GM18870 (cell line): ENCODE results near the gene RLN3.
"Not testable (repeated sequence)": the region's sequence is repeated elsewhere in the genome, so short reads cannot be mapped to it uniquely, and the experiment has no call there.

Experiments
- ATAC-seq: cut with Tn5 transposase; IDR thresholded peaks from one replicate; pipeline ENCODE4 v1.9.1; 2021; ENCODE audit warnings: moderate library complexity; ENCODE audit not compliant: unreplicated experiment

The RLN3 gene

DNA sequence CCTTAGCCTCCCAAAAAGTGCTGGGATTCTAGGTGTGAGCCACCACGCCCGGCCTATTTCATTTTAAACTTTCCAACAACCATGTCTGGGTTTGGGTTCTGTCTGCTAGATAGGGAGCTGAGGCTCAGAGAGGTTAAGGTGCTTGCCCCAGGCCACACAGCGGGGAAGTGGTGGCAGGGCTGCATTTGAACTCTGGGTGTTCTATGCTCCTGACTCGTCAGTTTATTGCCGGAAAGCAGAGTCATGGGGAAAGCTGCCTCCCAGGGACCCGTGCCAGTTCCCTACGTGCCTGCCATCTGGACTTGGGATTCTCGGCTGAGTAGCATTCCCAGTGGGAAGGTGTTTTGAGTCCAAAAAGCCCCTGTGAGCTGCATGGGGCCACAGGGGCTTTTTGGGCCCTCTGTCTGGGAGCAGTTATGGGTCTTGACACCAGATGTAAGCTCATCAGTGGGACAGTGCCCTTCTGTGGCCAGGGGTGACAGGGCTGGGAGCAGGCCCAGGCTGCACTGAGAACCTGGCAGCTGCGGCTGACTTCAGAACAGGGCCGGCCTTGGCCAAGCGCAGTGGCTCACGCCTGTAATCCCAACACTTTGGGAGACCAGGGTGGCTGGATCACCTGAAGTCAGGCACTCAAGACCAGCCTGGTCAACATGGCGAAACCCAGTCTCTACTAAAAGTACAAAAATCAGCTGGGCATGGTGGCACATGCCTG is 32.8 kb upstream of the RLN3 start:
- no peak for ATAC-seq

DNA sequence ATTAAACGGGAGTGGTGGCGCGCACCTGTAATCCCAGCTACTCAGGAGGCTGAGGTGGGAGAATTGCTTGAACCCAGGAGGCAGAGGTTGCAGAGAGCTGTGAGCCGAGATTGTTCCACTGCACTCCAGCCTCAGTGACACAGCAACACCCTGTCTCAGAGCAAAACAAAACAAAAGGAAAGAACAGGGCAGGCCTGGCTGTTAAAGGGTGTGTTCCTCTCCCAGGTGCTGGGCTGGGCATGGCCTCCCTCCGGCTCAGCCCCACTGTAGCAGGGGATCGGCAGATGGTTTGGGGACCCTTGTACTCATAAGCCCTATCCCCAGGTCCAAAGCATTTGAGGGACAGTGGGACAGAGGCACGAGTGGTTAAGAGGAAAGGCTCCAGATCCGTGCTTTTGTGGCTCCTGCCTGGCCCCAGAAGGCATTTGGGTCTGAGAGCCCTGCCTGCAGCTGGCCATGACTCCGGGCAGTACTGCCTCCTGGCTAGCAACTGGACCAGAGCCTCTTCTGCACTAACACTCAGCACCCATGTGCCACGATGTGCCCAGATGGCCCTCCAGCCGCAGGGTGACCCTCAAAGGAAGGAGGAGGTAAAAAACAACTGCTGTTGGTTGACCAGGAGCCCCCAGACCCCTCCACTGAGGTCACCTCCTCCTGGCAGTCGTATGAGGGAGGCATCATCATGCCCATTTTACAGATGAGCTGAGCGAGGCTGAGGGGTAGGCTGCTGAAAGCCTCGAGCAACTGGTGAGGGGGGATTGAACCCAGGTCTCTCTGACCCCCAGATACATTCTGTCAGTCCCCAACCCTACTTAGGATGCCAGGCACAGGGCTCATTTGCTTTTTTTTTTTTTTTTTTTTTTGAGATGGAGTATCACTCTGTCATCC is 31.8 kb upstream of the RLN3 start:
- no peak for ATAC-seq

DNA sequence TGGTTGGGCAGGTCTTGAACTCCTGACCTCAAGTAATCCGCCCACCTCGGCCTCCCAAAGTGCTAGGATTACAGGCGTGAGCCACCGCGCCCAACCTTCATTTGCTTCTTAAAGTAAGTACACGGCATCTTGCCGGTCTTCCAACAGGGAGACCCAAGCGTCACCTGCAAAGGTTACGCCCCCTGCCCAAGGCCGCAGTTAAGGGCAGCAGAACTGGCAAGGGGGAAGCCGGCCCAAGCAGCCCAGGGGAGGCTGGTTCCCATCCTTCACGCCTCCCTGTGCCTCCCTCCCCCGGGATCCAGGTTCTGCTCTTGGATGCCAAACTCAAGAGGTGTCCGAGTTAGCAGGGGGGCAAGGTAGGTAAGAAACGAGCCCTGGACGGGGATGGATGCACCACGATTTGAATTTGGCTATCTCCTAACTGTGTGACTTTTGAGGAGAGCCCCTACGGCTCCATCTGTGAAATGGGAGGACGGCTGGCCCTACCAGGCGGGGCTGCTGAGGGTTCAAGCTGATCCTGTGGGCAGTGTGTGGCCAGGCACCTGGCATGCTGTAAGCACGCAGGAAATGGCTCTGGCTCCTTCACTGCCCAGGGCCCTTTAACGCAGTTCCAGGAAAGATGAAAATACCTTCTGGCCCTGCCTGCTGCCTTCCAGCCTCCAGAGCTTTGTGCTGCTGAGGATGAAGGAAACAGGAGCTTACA is 30.9 kb upstream of the RLN3 start:
- no peak for ATAC-seq

DNA sequence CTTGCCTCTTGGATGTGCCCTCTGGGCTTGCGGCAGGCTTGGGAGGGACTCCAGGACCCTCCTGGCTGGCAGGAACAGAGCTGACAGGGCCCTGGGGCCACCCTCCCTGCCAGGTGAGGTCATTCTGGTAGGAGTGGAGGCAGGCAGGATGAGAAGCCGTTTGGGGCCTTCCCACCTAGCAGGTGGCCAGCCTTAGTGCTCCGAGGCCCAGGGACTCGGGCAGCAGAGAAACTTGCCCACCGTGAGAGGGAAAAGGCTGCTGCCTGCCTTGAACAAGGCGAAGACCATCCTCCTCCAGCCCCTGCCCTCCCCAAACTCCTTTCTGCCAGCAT is 30.4 kb upstream of the RLN3 start:
- ATAC-seq = no peak

DNA sequence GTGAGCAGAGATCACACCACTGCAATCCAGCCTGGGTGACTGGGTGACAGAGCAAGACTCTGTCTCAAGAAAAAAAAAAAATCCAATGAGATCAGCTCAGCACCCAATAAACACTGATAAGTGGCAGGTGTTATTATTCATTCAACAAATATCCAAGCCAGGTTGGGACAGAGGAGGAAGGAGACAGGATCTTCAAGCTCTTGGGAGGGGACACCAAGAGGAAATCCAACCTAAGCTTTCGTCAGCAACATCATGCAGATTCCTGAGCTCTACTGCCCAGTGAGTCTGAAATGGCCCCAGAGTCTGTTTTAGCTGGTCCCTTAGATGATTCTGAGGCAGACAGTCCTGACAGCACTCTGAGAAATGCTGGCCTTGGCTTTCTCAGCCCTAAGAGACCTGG is 29.5 kb upstream of the RLN3 start:
- ATAC-seq = no peak

DNA sequence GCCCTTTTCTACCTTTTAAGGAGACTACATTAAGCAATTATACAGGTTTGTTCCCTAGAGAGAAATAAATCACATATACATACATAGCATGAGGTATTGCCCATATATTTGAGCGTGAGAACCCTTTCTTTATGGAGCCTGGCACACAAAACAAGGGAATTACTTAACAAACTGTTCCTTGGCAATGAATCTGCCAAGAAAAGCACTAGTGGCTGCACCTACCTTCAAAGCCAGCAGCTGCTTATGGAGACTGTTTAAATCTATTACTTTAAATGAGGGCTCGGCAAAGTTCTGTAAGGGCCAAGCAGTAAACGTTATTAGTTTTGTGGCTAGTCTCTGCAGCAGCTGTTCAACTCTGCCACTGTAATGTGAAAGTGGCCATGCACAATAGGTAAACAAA is 28.9 kb upstream of the RLN3 start:
- ATAC-seq = no peak

DNA sequence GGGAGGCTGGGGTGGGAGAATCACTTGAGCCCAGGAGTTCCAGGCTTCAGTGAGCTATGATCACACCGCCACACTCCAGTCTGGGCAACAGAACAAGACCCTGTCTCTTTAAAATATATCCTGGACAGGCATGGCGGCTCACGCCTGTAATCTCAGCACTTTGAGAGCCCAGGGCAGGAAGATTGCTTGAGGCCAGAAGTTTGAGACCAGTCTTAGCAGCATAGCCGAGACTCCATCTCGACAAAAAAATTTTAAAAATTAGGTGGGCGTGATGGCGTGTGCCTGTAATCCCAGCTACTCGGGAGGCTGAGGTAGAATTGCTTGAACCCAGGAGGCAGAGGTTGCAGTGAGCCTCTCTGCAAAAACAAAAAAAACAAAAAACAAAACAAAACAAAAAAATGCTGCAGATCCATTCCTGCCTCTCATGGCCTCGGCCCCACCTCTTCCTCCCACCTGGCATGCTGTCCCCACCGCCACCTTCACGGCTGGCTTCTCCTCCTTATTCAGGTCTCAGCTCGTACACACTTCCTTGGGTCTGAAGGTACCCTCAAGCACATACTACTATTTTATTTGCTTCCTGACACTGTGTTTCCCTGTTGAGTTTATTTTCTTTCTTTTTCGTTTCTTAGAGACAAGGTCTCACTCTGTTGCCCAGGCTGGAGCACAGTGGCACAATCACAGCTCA is 27.1 kb upstream of the RLN3 start:
- no peak for ATAC-seq

DNA sequence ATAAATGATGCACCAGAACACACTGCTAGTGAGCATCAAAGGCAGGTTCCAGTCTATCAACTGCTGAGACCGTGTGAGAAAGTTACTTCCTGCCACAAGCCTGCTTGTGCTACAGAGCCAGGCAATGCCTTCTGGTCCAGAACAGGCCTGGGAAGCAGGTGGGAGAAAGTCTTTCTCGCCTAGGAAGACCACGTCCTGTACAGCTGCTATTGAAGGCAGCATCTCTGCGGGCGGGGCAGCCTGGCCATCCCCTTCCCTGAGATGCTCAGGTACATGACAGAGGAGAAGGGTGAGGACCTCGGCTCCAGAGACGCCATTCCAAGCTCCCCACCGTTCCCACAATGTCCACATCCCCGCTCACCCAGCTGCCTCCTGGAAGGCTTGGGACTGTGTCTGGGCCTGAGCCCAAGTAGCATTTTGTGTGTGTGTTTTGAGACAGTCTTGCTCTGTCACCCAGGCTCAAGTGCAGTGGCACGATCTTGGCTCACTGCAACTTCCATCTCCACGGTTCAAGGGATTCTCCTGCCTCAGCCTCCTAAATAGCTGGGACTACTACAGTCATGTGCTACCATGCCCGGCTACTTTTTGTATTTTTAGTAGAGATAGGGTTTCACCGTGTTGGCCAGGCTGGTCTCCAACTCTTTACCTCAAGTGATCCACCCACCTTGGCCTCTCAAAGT is 25.2 kb upstream of the RLN3 start:
- no peak for ATAC-seq

DNA sequence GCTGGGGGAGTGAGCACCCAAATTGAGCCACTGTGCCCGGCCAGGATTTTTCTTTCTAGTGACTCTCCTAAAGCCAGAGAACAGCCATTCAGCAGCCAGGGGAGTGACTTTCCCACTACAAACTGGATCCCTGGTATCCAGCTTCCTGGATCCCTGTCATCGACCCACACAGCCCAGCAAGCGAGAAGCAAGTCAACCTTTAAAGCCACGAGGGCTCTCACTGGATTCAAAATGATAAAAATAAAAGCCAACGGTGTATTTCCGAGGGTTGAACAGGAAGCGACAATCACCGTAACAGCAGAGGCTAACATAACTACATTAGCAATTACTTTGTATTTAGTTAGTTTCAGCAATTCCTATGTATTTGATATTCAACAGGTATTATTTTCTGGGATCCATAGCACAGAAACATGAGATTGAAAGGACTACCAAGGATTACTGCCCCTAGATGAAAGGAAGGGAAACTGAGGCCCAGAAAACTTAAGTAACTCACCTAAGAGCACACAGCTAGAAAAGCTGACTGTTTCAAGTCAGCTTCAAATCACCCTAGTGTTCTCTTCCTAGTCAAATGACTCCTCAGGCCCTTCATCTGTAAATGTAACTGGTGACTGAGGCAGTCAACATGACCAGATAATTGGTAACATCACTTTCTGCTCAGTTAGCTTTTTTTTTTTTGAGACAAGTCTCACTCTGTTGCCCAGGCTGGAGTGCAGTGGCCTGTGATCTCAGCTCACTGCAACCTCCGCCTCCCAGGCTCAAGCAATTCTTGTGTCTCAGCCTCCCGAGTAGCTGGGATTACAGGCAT is 24.5 kb upstream of the RLN3 start:
- no peak for ATAC-seq

DNA sequence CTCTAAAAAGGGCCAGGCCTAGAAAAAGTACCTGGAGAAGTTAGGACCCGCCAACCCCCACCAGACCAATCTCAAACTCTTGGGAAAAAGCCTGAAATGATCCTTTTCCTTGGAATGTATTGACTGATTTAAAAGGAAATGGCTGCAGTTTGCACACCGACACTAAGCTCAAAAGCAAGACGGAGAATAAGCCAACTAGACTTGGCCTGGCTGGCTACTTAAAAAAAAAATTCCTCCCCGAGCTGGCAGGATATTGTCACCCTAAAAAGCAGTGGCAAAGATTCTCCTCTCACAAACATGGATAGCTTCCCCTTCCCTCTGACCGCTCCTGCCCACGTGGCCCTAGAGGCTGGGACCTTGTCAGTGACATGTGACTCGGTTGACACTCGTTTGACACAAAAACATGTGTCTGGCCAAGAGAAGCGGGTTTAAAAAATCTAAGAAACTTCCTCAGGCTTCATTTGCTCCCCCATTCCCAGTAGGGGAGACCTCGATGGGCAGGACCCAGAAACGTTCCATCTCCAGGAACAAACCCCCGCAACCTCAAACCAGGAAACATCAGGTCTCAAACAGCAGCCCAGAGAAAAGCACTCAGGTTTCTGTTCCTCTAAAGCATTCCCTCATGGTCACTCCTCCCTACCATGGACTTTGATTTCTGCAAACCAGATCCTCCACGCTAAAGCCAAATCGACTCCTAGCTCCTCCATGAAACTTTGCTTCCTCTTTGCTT is 23.2 kb upstream of the RLN3 start:
- ATAC-seq = no peak

DNA sequence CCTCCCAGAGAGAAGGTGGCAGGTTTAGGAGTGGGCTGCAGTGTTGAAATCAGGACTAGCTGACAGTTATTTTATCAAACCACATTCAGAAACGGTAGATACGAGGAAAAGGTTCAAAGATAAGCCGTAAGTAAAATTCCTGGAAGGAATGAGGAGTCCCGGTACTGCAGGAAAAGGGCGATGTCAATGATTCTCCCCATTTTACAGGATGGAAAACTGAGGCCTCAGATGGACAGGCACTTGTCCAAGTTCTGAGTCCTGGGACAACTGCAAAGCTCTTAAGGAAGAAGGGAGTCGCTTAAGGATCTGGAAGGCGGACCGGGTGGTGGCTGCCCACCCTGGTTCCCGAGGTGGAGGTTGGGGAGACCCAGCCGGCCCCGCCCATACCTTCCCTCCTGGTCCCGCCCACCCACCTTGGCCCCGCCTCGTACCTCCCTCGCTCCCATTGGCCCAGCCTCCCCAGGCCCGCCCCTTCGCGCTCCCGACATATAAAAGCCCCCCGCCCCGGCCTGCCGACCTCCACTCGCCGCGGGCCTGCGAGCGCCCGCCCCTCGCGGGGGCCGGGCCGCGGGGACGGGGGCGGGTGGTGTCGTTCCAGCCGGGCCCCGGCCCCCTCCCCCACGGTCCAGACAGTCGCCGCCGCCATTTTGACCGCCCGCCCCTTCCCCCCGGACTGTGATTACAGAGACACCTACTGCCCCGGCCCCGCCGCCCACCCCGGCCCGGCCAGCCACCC is 22.4 kb upstream of the RLN3 start:
- ATAC-seq = no peak

DNA sequence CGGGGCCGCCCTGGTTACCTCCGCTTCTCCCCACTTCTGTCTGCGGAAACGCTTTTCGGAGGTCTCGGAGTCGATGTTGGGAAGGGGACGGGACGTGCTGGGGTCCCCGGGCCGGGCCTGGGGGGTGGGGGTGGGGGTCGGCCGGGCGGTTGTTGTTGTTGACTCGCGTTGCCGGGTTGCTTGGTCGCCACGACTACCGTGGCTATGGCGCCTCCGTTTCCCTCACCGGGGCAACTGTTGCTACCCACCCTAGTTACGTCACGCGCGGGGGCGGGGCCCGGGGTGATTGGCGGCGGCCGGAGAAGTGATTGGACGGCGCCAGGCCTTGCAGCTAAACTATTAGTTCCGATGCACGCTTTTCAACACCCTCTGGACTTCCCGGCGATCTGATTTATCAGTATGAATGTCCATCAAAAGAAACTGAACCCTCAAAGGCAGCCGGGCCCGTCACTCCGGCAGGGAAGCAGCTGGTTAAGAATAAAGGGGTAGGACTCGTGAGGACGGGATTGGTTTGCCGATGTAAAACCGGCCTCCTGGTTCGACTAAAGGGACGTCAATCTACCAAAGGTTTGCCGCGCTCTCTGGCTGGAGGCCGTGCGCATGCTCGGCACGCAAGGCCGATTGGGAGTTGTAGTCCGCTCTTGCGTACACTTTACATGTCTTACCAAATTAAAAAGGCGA is 21.7 kb upstream of the RLN3 start, which contains the start of gene RFX1:
Gene RFX1 (minus strand): TSS at position 236 of the 681 bp plus-strand sequence. CDS start 12,477 bp downstream, outside the sequence.
- peak; percentile 83 for ATAC-seq

DNA sequence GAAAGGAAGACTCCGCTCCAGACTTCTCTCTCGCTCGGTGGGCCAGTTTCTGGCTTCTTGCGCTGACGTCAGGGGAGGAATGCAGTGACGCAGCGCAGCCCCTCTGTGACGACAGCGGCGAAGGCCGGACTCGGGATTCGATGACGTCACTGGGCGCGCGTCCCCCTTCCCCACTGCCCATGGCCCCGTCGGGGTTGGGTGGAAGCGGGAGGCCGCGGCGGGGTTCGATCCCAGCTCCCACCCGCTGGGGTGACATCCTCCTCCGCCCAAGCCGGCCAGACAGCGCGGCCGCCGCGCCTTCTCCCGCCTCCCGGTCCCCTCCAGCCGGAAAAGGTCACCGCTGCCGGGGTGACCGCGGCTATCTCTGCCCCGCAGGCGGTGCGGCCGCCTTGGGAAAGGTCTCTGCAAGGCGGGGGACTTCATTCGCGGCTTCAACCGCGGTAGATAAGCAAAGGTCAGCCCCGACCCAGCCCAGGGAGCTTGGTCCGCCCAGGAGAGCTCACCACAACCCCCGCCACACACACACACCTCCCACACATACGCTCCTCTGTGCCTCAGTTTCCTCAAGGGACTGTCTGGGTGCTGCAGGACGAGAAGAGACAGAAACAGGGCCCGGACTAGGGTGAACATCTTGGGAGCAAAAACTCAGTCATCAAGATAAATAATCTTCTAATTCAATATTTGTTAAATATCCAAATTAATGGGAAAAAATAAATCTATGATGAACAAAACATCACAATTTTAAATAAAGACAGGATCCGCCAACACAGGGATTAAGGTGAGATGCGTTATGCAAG is 21.0 kb upstream of the RLN3 start:
- peak; percentile 24 for ATAC-seq

DNA sequence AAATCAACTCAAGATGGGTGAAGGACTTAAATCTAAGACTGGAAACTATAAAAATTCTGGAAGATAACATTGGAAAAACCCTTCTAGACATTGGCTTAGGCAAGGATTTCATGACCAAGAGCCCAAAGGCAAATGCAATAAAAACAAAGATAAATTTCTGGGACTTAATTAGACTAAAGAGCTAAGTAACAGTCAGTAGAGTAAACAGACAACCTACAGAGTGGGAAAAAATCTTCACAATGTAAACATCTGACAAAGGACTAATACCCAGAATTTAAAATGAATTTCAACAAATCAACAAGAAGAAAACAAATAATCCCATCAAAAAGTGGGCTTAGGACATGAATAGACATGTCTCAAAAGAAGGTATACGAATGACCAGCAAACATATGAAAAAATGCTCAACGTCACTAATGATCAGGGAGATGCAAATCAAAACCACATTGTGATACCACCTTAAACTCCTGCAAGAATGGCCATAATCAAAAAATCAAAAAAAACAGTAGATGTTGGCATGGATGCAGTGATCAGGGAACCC is 15.5 kb upstream of the RLN3 start:
- ATAC-seq = no peak

DNA sequence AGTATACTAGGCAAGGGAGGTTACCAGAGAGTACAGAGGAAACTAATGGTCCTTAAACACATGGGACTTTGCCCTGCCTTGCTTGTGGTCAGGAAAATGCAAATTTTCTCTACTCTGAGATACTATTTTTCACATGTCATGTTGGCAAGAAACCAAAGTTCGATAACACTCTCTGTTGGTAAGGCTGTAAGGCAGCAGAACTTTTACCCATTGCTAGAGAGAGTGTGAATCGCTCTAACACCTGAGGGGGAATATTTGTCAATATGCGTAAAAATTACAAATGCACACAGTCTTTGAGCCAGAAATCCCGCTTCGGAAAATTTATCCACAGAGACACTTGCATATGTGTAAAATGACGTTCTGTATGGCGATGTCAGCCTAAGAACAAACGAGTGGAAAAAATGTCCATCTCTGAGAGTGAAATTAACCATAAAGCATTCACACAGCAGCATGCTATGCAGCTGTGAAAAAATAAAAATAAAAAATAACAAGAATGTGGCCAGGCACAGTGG is 12.4 kb upstream of the RLN3 start:
- ATAC-seq = peak; percentile 72

DNA sequence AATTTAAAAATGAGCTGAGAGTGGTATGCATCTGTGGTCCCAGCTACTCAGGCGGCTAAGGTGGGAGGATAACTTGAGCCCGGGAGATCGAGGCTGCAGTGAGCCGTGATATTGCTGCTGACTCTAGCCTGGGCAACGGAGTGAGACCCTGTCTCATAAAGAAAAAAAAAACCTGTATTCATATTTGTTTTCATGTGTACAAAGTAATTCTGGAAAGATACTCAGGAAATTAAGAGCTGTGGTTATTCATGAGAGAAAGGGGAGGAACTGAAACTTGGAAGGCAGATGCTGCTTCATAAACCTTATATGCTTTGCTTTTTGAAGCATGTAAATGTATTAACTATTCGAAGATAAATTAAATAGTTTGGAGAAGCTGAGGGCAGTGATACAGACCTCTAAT is 8.8 kb upstream of the RLN3 start:
- ATAC-seq = no peak

DNA sequence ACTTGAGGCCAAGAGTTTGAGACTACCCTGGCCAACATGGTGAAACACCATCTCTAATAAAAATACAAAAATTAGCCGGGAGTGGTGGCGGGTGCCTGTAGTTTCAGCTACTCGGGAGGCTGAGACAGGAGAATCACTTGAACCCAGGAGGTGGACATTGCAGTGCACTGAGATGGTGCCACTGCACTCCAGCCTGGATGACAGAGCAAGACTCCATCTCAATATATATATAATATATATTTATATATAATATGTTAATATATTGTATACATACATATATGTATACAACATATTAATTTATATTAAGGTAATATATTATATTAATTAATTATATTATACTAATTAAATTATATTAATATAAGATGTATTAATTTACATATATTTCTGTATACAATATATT is 8.2 kb upstream of the RLN3 start:
- ATAC-seq = not testable (repeated sequence)
